D721Med (cell line): ENCODE data around the gene GLI3.

Experiments used
- DNase-seq: peaks from one replicate; pipeline ENCODE4 v3.0.0; 2011; ENCODE audit warnings: low spot score; ENCODE audit not compliant: insufficient read length
- FAIRE-seq: peaks from 2 replicates; lab custom pipeline; 2011; peaks lifted over from hg19 to GRCh38; lab: Jason Lieb, UNC
- TF ChIP-seq, protein P1 (sequence below): IDR thresholded peaks from 2 replicates; pipeline ENCODE4 v1.5.1; 2012; ENCODE audit warnings: mild to moderate bottlenecking, control low read depth; ENCODE audit not compliant: insufficient read depth; ENCODE audit errors: missing control alignments

The GLI3 gene

GRCh38 chr7:42227936-42228591 is 8.9 kb downstream of the GLI3 start:
- FAIRE-seq, result no peak
- DNase-seq, result no peak
- TF ChIP-seq, protein P1, sequence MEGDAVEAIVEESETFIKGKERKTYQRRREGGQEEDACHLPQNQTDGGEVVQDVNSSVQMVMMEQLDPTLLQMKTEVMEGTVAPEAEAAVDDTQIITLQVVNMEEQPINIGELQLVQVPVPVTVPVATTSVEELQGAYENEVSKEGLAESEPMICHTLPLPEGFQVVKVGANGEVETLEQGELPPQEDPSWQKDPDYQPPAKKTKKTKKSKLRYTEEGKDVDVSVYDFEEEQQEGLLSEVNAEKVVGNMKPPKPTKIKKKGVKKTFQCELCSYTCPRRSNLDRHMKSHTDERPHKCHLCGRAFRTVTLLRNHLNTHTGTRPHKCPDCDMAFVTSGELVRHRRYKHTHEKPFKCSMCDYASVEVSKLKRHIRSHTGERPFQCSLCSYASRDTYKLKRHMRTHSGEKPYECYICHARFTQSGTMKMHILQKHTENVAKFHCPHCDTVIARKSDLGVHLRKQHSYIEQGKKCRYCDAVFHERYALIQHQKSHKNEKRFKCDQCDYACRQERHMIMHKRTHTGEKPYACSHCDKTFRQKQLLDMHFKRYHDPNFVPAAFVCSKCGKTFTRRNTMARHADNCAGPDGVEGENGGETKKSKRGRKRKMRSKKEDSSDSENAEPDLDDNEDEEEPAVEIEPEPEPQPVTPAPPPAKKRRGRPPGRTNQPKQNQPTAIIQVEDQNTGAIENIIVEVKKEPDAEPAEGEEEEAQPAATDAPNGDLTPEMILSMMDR, result no peak

DNA sequence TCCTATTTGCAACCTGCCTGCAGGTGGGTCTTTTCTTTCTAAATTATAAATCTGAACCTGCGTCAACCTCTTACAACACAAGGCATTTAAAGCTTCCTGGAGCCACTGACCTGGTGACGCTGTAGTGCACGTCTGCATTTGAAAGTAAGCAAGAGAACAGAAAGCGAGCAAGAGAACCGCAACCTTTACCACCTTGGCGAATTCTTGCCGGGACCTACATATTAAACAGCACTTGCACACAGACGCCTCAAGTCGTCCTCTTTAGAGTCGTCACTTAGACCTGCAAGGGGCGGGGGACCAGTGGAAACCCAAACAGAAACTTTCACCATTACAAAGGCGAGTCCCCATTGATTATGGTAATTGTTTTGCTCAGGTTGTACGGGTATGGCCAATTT is 9.5 kb downstream of the GLI3 start:
- TF ChIP-seq, protein P1, result no peak
- FAIRE-seq (no peak), DNase-seq (no peak)

DNA sequence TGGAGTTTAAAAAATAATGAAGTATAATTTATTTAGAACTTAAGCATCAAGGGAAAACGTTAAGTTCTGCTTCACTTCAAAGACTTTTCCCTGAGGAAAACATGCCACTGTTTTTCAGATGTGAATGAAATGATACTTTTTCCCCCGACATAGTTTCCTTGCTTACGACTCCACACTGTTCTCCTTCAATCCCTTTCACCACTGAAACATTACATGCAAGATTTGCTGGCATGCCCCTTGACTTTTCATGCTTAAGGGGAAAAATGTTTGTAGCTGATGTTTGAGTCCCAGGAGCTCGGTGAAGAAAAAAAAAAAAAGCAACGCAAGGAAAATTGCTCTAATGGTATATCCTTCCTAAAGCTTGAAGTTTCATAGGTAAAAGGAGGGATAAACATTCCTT is 10.0 kb downstream of the GLI3 start:
- DNase-seq, result no peak
- no peak for FAIRE-seq
- TF ChIP-seq, protein P1, result no peak

- DNase-seq (no peak), FAIRE-seq (no peak)
- TF ChIP-seq, protein P1, result no peak
These were observed 10.6 kb downstream of the GLI3 start for GRCh38 chr7:42226354-42226941.

- no peak for DNase-seq
- TF ChIP-seq, protein P1, result no peak
- no peak for FAIRE-seq
These were observed 12.5 kb downstream of the GLI3 start for GRCh38 chr7:42224391-42225003.

GRCh38 chr7:42222891-42223290 is 14.1 kb downstream of the GLI3 start:
- TF ChIP-seq, protein P1, result no peak
- FAIRE-seq (no peak), DNase-seq (no peak)

- TF ChIP-seq, protein P1, result no peak
- no peak for DNase-seq
- no peak for FAIRE-seq
These were observed 14.9 kb downstream of the GLI3 start for GRCh38 chr7:42222125-42222524.
